ENCODE data around the gene OTUD3.

OTUD3 gene

DNA sequence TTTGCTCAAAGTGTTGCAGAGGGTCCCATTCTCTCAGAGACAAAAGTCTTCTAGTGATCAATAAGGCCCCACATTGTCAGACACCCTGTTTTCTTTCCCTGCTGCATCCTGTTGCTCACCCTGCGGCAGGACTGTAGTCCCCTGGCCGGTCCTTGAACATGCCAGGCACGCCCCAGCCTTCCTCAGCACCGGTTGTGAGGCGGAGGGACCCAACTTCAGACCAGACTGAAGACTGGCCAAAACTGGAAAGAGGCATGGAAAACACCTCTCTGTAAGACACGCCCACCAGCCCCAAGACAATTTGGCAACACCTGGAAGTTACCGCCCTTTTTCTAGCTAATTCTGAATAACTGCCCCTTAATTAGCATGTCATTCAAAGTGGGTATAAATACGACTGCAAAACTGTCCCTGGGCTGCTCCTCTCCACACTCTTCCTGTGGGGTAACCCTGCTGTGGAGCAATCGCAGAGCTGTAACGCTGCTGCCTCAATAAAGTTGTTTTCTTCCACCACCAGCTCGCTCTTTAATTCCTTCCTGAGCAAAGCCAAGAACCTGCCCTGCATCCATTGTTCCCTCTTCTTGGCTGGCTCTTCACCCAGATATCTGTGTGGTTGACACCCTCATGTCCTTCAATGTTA, 73.5 kb downstream of the OTUD3 start:
- DNase-seq: no peak

DNA sequence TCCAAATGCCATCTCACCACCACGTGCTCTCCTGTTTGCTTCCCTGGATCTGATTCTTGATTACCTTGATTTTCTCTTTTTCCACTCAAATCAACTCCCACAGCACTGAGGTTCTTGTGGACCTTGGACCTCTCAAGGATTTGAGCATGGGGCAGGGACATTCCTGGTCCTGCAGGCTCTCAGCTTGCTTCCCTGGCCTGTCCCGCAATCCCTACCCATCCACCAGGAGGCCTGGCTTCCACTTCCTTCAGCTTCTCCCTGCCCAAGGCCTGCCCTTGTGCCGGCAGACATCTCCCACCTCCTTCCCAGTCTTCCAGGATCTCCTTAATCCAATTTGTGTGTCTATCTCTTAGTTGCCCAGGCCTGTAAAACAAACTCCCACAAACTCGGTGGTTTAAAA, 75.6 kb downstream of the OTUD3 start:
- no peak for DNase-seq

DNA sequence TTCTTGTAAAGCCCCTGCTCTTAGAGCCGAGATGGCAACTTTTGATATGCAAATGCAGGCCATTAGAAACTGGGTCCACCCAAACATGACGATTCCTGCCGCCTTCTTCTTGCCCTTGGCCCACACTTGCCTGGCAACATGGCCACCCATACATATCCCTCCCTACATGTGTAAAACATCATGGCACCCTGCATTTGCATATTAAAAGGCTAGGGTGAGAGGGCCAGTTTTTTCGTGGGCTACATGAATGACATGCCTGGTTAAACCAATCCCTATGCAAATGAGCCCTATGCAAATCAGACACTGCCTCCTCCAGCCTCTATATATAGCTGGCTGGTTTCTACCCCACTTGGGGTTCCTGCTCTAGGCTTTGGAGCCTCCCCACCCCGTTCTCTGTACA, 78.4 kb downstream of the OTUD3 start:
- no peak for DNase-seq
